Heart right ventricle (tissue), 16 donors: ENCODE results near the gene VAT1L. TPM values are rescaled to one million over a fixed set of nuclear protein-coding genes. Genes with fewer than 3 reads are reported as not detected.
A peak's percentile ranks its signal among the peaks of the same experiment; 100 is the strongest.
"Not testable (repeated sequence)": the region's sequence is repeated elsewhere in the genome, so short reads cannot be mapped to it uniquely, and the experiment has no call there.

ENCODE experiments used
- ATAC-seq, 8 donors: fragments of 200-7000 bp; cut with Tn5 transposase; one replicate each; pipeline ENCODE4 v1.9.1; 2020; ENCODE audit warnings: mild to moderate bottlenecking in 8 of 8, moderate library complexity in 8 of 8, moderate number of reproducible peaks in 1 of 8
- DNase-seq, 2 donors: peaks; one replicate each; pipeline ENCODE4 v3.0.0-alpha.2; 2020
- H3K27ac ChIP-seq, 10 donors: fragments of 200-600 bp; sonication (generic) in 2 of 10; one replicate each; pipeline versions ENCODE4 v1.5.0 to v1.8.0; 2020 to 2022; ENCODE audit warnings: mild to moderate bottlenecking in 3 of 10
- H3K27me3 ChIP-seq, 7 donors: fragments of 200-600 bp; one replicate each; pipeline ENCODE4 v1.8.0; 2021 to 2022; ENCODE audit warnings: mild to moderate bottlenecking in 2 of 7
- H3K36me3 ChIP-seq, 9 donors: fragments of 200-600 bp; sonication (generic) in 1 of 9; one replicate each; pipeline versions ENCODE4 v1.5.0 to v1.8.0; 2020 to 2022; ENCODE audit warnings: mild to moderate bottlenecking in 2 of 9
- H3K4me1 ChIP-seq, 9 donors: fragments of 200-600 bp; sonication (generic) in 1 of 9; one replicate each; pipeline versions ENCODE4 v1.5.0 to v1.8.0; 2020 to 2022; ENCODE audit warnings: mild to moderate bottlenecking in 4 of 9
- H3K4me3 ChIP-seq, 10 donors: fragments of 200-600 bp; sonication (generic) in 2 of 10; one replicate each; pipeline versions ENCODE4 v1.5.0 to v1.8.0; 2020 to 2022; ENCODE audit warnings: mild to moderate bottlenecking in 7 of 10, moderate library complexity in 2 of 10
- H3K9me3 ChIP-seq, 11 donors: fragments of 200-600 bp in 10 of 11; sonication (generic) in 2 of 11; one replicate each; pipeline versions ENCODE4 v1.5.0 to v1.8.0; 2013 to 2022; ENCODE audit warnings: mild to moderate bottlenecking in 2 of 11, control low read depth in 1 of 11, moderate library complexity in 1 of 11
- WGBS, 2 donors: extraction: QIAGEN DNeasy Blood & Tissue Kit; methylation state at CpG; one replicate each; pipeline ENCODE4 v1.1.7; 2013; ENCODE audit warnings: inconsistent platforms in 1 of 2; 5-methylcytosine and 5-hydroxymethylcytosine counted together
- intact Hi-C, 10 donors: fragments of 100-400 bp; cut with DNase I; formaldehyde crosslinking; loops; one replicate each; pipeline versions ENCODE4 v1.11.1 to v1.14.2; 2022
- polyA plus RNA-seq, 2 donors: library from polyadenylated mRNA; stranded (reverse); fragments of 200-250 nt; gene quantifications; one replicate each; pipeline ENCODE4 v1.2.3, GENCODE V29; 2013
- total RNA-seq, 10 donors: library from RNA; stranded (reverse); fragmentation: NEBNext Ultra II Directional in 3 of 10; extraction: Animal tissue kit (Norgen Biotek cat#: 25700) in 3 of 10; gene quantifications; one replicate each; pipeline versions ENCODE4 v1.2.1 to v1.2.4, GENCODE V29; 2021 to 2023
- TF ChIP-seq, protein P1 (sequence below), 9 donors: fragments of 200-600 bp; sonication (generic) in 2 of 9; IDR thresholded peaks; one replicate each; pipeline versions ENCODE4 v1.5.0 to v1.8.0; 2021 to 2022; ENCODE audit warnings: antibody characterized with exemption in 9 of 9, mild to moderate bottlenecking in 5 of 9, moderate library complexity in 1 of 9
- donor health status: Arrhythmogenic right ventricular cardiomyopathy.
- donor health status: ischemic (EF 13 %, LVEDD 7.1; RV severe dilation, severe dysfunction).
- donor health status: healthy with polysubstance abuse.
- donor health status: DM: no; HTN: yes; CAD: no.
- donor health status: DM: no; HTN: no; CAD: no.
- donor health status: ischemic (EF 25% LVEDD 6.9; RV normal size, moderate dysfunction).
- donor health status: ischemic (EF 25% LVEDD 5.7; RV mildly dilated, moderate dysfunction).
- donor health status: healthy.
- donor health status: DM: yes; HTN: yes; CAD: no.
- donor health status: Ischemic cardiomyopathy.
- donor health status: ischemic (EF 35%, LVEDD 5.7; RV mildly dilated, moderate dysfunction).
- donor health status: nonischemic (EF 11% LVEDD 7.7; RV severe dilation, severe dysfunction).
- donor health status: DM: yes; HTN: yes; CAD: no.
- donor health status: PGD.
- donor health status: ischemic (EF 29% LVEDD 5.4; RV normal size, mild dysfunction).
- donor health status: nonischemic (EF 23%, LVEDD 6.1; RV moderate dilation, normal function).

Gene VAT1L
- total and polyA plus RNA-seq, 12 donors = 0.19 to 61.0 (median 24.0) TPM

DNA sequence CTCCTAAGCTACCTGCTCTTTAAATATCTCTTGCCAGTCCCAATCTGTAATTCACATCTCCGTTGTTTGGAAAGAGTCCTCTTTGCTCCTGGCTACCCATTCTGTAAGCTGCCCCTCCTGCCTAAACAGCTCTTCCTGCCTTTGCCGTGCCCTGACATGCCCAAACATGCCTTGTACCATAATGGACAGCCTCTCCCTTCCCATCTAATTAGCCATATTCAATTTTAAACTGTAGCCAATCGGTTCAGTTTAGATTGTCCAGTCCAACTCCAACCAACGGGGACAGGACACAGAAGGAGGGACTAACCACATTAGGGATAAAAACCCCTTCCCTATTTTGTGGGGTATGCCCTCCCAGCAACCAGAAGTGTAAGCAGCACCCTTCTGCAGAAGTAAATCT, 203.3 kb downstream of the VAT1L start:
- no peak overlapping the region for H3K4me3 ChIP-seq
- 70 to 71% methylated on average over 4 of the region's 4 CpGs for WGBS, 2 donors
- TF ChIP-seq, protein P1, sequence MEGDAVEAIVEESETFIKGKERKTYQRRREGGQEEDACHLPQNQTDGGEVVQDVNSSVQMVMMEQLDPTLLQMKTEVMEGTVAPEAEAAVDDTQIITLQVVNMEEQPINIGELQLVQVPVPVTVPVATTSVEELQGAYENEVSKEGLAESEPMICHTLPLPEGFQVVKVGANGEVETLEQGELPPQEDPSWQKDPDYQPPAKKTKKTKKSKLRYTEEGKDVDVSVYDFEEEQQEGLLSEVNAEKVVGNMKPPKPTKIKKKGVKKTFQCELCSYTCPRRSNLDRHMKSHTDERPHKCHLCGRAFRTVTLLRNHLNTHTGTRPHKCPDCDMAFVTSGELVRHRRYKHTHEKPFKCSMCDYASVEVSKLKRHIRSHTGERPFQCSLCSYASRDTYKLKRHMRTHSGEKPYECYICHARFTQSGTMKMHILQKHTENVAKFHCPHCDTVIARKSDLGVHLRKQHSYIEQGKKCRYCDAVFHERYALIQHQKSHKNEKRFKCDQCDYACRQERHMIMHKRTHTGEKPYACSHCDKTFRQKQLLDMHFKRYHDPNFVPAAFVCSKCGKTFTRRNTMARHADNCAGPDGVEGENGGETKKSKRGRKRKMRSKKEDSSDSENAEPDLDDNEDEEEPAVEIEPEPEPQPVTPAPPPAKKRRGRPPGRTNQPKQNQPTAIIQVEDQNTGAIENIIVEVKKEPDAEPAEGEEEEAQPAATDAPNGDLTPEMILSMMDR (IDR thresholded peaks at IDR 0.05) = no peak
- no peak overlapping the region for H3K27ac ChIP-seq
- H3K4me1 ChIP-seq = peaks cover 0 to 7% (median 0%) of the 10 kb centered on the region in 9 donors
- H3K27me3 ChIP-seq = no peaks in the 10 kb centered on the region
- DNase-seq = no peak
- ATAC-seq = no peak
- no peaks in the 10 kb centered on the region for H3K36me3 ChIP-seq
- intact Hi-C loops = no loop called here
- H3K9me3 ChIP-seq = peaks cover 0 to 18% (median 7%) of the 10 kb centered on the region in 11 donors

DNA sequence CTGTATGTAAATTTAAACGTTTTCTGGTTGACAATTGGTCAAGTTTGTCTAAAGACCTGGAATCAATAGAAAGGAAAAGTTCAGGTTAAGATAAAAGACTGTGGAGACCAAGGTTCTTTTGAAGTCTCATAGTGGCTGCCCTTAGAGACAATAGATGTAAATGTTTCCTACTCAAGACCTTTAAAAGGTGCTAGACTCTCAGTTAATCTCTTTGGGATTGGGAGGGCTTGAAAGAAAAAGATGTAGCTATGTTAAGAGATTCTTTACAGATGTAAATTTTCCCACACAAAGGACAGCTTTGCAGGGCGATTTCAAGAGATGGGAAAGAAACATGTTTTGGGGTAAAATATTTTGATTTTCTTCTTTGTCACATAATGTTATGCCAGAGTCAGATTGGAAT, 204.0 kb downstream of the VAT1L start:
- H3K4me1 ChIP-seq, H3K4me3 ChIP-seq, H3K27ac ChIP-seq, DNase-seq, H3K36me3 ChIP-seq, H3K27me3 ChIP-seq, intact Hi-C loops, ATAC-seq: not testable (repeated sequence)
- H3K9me3 ChIP-seq = peaks cover 0 to 25% (median 7%) of the 10 kb centered on the region in 11 donors
- WGBS, 2 donors = 30 to 37% methylated on average over 2 of the region's 2 CpGs

DNA sequence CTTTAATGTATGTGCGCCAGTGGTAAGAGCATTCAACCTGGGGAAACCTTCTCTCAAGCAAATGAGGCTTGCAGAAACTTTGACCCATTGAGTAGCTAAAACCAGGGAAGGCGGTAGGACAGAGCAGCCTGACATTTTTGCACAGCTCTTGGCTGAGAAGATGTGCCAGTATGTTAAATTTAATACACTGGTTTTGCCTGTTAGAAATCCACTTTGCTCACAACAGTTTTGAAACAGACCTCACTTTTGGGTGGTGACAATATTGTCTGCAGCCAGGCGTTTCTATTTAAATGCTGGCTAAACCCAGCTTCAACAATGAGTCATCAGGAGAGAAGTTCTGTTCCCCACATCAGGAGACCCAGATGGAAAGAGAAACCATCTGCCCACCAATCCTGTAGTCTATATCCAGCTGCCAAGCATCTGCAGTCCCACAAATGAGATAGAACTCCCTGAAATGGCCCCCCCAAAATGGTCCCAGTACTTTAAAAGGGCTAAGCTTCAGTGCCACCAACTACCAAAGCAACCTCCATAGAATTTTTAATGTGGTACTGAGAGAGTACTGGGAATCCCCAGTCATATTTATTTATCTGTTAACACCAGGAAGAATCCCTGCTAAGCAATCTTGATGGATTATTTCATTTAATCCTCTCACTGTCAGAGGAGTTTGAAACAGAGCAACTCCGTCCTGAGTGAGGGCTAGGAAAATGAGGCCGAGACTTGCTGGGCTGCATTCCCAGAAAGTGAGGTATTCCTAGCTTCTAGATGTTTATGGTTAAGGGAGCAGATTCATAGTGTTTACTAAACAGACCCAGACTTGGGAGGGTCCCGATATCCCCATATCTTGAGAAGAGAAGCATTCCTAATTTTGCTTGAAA, 205.0 kb downstream of the VAT1L start:
- intact Hi-C loops = no loop called here
- Histone ChIP-seq H3K27me3 (no peaks in the 10 kb centered on the region), H3K36me3 (no peaks in the 10 kb centered on the region), H3K27ac (peak overlapping the region in 7 of 10 donors; percentile 11 to 69 (median 54)), H3K9me3 (peaks cover 0 to 28% (median 7%) of the 10 kb centered on the region in 11 donors), H3K4me3 (no peak overlapping the region), H3K4me1 (peaks cover 0 to 7% (median 0%) of the 10 kb centered on the region in 9 donors)
- ATAC-seq = peak in 7 of 8 donors; percentile 34 to 83 (median 67)
- DNase-seq = no peak
- 42 to 49% methylated on average over 6 of the region's 6 CpGs for WGBS, 2 donors
- TF ChIP-seq, protein P1 (IDR thresholded peaks at IDR 0.05) = no peak

DNA sequence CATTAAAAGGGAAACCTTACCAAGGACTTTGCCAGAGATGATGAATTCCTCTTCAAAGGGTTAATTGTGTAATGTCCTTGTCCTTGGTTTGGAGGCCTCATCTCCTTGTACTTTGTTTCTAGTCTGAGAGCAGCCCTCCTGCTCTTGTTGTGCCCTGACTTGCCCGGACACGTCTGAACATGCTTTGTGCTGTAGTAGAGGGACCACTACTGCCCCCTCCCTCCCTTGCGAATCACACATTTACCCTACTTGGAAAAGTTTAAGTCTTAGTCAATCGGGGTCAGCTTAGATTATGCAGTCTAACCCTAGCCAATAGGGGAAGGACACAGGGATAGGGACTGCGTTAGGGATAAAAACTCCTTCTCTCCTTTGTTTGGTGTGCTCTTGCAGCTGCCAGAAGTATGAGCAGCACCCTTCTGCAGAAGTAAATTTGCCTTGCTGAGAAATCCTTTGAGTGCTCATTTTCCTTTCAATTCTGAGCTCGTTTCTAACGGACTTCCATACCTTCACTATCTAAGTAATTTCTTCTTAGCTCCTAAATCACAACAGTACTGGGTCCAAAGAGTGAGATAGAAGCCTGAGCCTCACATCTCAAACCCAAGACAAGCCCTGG, 207.6 kb downstream of the VAT1L start:
- intact Hi-C loops = no loop called here
- TF ChIP-seq, protein P1 (IDR thresholded peaks at IDR 0.05) = no peak
- Histone ChIP-seq H3K27ac (no peak overlapping the region), H3K4me1 (peaks cover 0 to 7% (median 0%) of the 10 kb centered on the region in 9 donors), H3K4me3 (no peak overlapping the region), H3K36me3 (no peaks in the 10 kb centered on the region), H3K27me3 (peaks cover 0 to 3% (median 0%) of the 10 kb centered on the region in 7 donors), H3K9me3 (peaks cover 0 to 28% (median 7%) of the 10 kb centered on the region in 11 donors)
- ATAC-seq (no peak), DNase-seq (no peak)
- WGBS, 2 donors = 77 to 88% methylated on average over 7 of the region's 7 CpGs
